GF-D8 (cell line): ENCODE results near the gene CFAP77.
A peak's percentile ranks its signal among the peaks of the same experiment; 100 is the strongest.

Experiments
- DNase-seq: peaks from one replicate; lab custom pipeline; 2025; lab: John Stamatoyannopoulos, UW

Gene CFAP77

GRCh38 chr9:132597073-132597775 is 187.2 kb downstream of the CFAP77 start:
- DNase-seq, result peak; percentile 57

GRCh38 chr9:132600326-132600984 is 190.4 kb downstream of the CFAP77 start:
- no peak for DNase-seq

GRCh38 chr9:132602207-132602606 is 192.2 kb downstream of the CFAP77 start:
- no peak for DNase-seq

- DNase-seq, result no peak
Measured at GRCh38 chr9:132605387-132605786, 195.4 kb downstream of the CFAP77 start.

GRCh38 chr9:132606066-132606465 is 196.1 kb downstream of the CFAP77 start:
- DNase-seq, result no peak

- no peak for DNase-seq
Measured at GRCh38 chr9:132609184-132609583, 199.2 kb downstream of the CFAP77 start.

GRCh38 chr9:132609829-132610228 is 199.8 kb downstream of the CFAP77 start:
- no peak for DNase-seq

- no peak for DNase-seq
Measured at GRCh38 chr9:132610661-132611060, 200.7 kb downstream of the CFAP77 start.

GRCh38 chr9:132614324-132614723 is 204.3 kb downstream of the CFAP77 start:
- no peak for DNase-seq

- no peak for DNase-seq
Measured at GRCh38 chr9:132615774-132616173, 205.8 kb downstream of the CFAP77 start.

GRCh38 chr9:132616725-132617124 is 206.7 kb downstream of the CFAP77 start:
- DNase-seq, result no peak

GRCh38 chr9:132622159-132622558 is 212.1 kb downstream of the CFAP77 start:
- no peak for DNase-seq
